HepG2 (cell line): ENCODE results near the gene CD44. TPM values are rescaled to one million over a fixed set of nuclear protein-coding genes. Genes with fewer than 3 reads are reported as not detected.

Source experiments
- ATAC-seq: fragments of 200-7000 bp; cut with Tn5 transposase; 3 replicates; pipeline ENCODE4 v1.9.1; 2020; ENCODE audit warnings: mild to moderate bottlenecking, moderate library complexity
- BruUV-seq: library from RNA; stranded (reverse); fragments of 400-500 nt; replicated peaks from 2 replicates; lab custom pipeline; 2021; lab: Mats Ljungman, UMichigan
- CTCF ChIA-PET: fragments of 300-600 bp; formaldehyde crosslinking; extraction: SDS; loops from one replicate; lab custom pipeline; 2021; ENCODE audit warnings: low total read pairs, inconsistent platforms, low intra/inter-chr PET ratio; lab: Yijun Ruan, JAX
- POLR2A ChIA-PET: fragments of 350-600 bp; sonication (Branson Sonifier 250); formaldehyde crosslinking; loops from one replicate; lab custom pipeline; 2020; ENCODE audit warnings: antibody characterized with exemption, inconsistent platforms; lab: Yijun Ruan, JAX
- DNase-seq: peaks from one replicate; pipeline ENCODE4 v3.0.0-alpha.2; 2015; ENCODE audit warnings: low spot score
- FAIRE-seq: peaks from 3 replicates; lab custom pipeline; 2011; peaks lifted over from hg19 to GRCh38; lab: Jason Lieb, UNC
- H2AFZ ChIP-seq: one replicate; pipeline ENCODE4 v1.6.1; 2011; ENCODE audit warnings: low read length, inconsistent platforms
- H3K27ac ChIP-seq: fragments of 300-600 bp; 3 replicates; pipeline ENCODE4 v1.8.0; 2011; ENCODE audit warnings: mixed run types, mild to moderate bottlenecking, mixed read lengths, low read length, inconsistent platforms; ENCODE audit not compliant: insufficient read depth; ENCODE audit errors: extremely low read length
- H3K27me3 ChIP-seq, 2 experiments: fragments of 200-600 bp in 1 of 2; 2 replicates in 1 of 2; 3 replicates in 1 of 2; pipeline versions ENCODE4 v1.6.0 to v1.8.0; 2011; ENCODE audit warnings: low read length in 2 of 2, mild to moderate bottlenecking in 2 of 2, moderate library complexity in 2 of 2, inconsistent platforms in 1 of 2; ENCODE audit not compliant: insufficient read depth in 2 of 2, control insufficient read depth in 1 of 2
- H3K36me3 ChIP-seq, 2 experiments: fragments of 200-600 bp in 1 of 2; replicated peaks in 1 of 2; 2 replicates in 1 of 2; 3 replicates in 1 of 2; pipeline versions ENCODE4 v1.5.1 to v1.8.0; 2011; ENCODE audit warnings: low read length in 2 of 2, inconsistent platforms in 1 of 2; ENCODE audit not compliant: insufficient read depth in 2 of 2, control insufficient read depth in 1 of 2
- H3K4me1 ChIP-seq: 2 replicates; pipeline ENCODE4 v1.5.1; 2012; ENCODE audit warnings: low read length, inconsistent platforms; ENCODE audit not compliant: insufficient read depth
- H3K4me2 ChIP-seq: 2 replicates; pipeline ENCODE4 v1.6.0; 2011; ENCODE audit warnings: low read depth, low read length, inconsistent platforms
- H3K4me3 ChIP-seq, 3 experiments: fragments of 200-600 bp in 1 of 3; sonication (generic), shearing (Covaris generic) in 1 of 3; replicated peaks in 1 of 3; 2 replicates each; pipeline ENCODE4 v1.5.1; 2011 to 2016; ENCODE audit warnings: low read length in 3 of 3, inconsistent platforms in 2 of 3, low read depth in 2 of 3, mild to moderate bottlenecking in 2 of 3, control low read depth in 1 of 3, mixed read lengths in 1 of 3; ENCODE audit not compliant: insufficient read depth in 1 of 3
- H3K79me2 ChIP-seq: one replicate; pipeline ENCODE4 v1.6.1; 2011; ENCODE audit warnings: low read length, inconsistent platforms; ENCODE audit not compliant: insufficient read depth
- H3K9ac ChIP-seq: 2 replicates; pipeline ENCODE4 v1.6.0; 2011; ENCODE audit warnings: mild to moderate bottlenecking, low read depth, low read length, inconsistent platforms; ENCODE audit not compliant: insufficient read depth
- H3K9me3 ChIP-seq: 2 replicates; pipeline ENCODE4 v1.5.1; 2012; ENCODE audit warnings: mild to moderate bottlenecking, low read length
- H4K20me1 ChIP-seq: 2 replicates; pipeline ENCODE4 v1.6.0; 2011; ENCODE audit warnings: inconsistent platforms, mild to moderate bottlenecking, low read length, moderate library complexity; ENCODE audit not compliant: insufficient read depth
- CEBPB ChIP-seq: IDR thresholded peaks from 2 replicates; pipeline ENCODE4 v1.6.1; 2011; ENCODE audit warnings: low read depth, low read length, improper control_type of control experiment, borderline replicate concordance
- HDAC6 ChIP-seq: fragments of 200-600 bp; sonication (generic); IDR thresholded peaks from 2 replicates; pipeline ENCODE4 v1.7.0; 2017; ENCODE audit warnings: mild to moderate bottlenecking, antibody characterized with exemption, low read length, low read depth
- KLF12 ChIP-seq: sonication (generic); formaldehyde crosslinking; IDR thresholded peaks from 2 replicates; pipeline ENCODE4 v1.4.0; 2020; ENCODE audit warnings: missing genetic modification reagents, borderline replicate concordance
- YY1 ChIP-seq: IDR thresholded peaks from 2 replicates; pipeline ENCODE4 v1.6.1; 2011; ENCODE audit warnings: low read length, low read depth, moderate library complexity, mild to moderate bottlenecking; ENCODE audit not compliant: insufficient read depth, insufficient replicate concordance
- ZNF451 ChIP-seq: sonication (generic); formaldehyde crosslinking; IDR thresholded peaks from 2 replicates; pipeline ENCODE4 v1.5.0; 2020; ENCODE audit warnings: mild to moderate bottlenecking, missing genetic modification reagents
- ZNF512 ChIP-seq: sonication (generic); formaldehyde crosslinking; IDR thresholded peaks from 2 replicates; pipeline ENCODE4 v1.4.0; 2020; ENCODE audit warnings: mild to moderate bottlenecking, missing genetic modification reagents
- WGBS: methylation state at CpG from one replicate; pipeline ENCODE4 v1.1.6; 2017; ENCODE audit warnings: low lambda C conversion rate; 5-methylcytosine and 5-hydroxymethylcytosine counted together
- in situ Hi-C: cut with HindIII; loops from 2 replicates; pipeline ENCODE4 v1.10.0; 2017; ENCODE audit warnings: low pct_unique_long_range_greater_than_20kb; ENCODE audit not compliant: extremely low pct_ligation_motif_present
- intact Hi-C: fragments of 100-400 bp; cut with micrococcal nuclease; formaldehyde crosslinking; loops from one replicate; pipeline ENCODE4 v1.10.0; 2022; ENCODE audit not compliant: unreplicated experiment
- polyA plus RNA-seq, 8 experiments: library from polyadenylated mRNA; depleted of rRNA in 3 of 8; stranded (reverse) in 7 of 8; unstranded in 1 of 8; fragments of >200 nt; fragmentation: Illumina TruSeq in 4 of 8; extraction: Trizol in 4 of 8; gene quantifications; 2 replicates each; pipeline versions ENCODE4 v1.2.1 to v1.2.3, GENCODE V29; 2011 to 2016; ENCODE audit warnings: low read depth in 4 of 8, missing spikeins in 1 of 8, mixed read lengths in 1 of 8; ENCODE audit not compliant: insufficient read depth in 1 of 8
- total RNA-seq, 5 experiments: library from RNA; depleted of rRNA; stranded (reverse); fragments of >200 nt; fragmentation: Illumina TruSeq; extraction: Trizol; gene quantifications; 2 replicates each; pipeline ENCODE4 v1.2.3, GENCODE V29; 2016; ENCODE audit warnings: low read depth in 1 of 5

Gene CD44
- total and polyA plus RNA-seq, 2 of the 13 experiments (the other 11 are each of a cell fraction or from before 2014, with no cell fraction given), result 0.02 to 0.11 TPM

GRCh38 chr11:35248558-35249323 lies 109.8 kb downstream of the CD44 start:
- BruUV-seq, result no TSS peak
- H3K36me3 ChIP-seq, result no peaks in the 10 kb centered on the region
- intact Hi-C loops, result no loop called here
- ATAC-seq (no peak), DNase-seq (no peak), FAIRE-seq (no peak)
- peaks cover 4% of the 10 kb centered on the region for H3K4me1 ChIP-seq
- H3K27me3 ChIP-seq, result no peaks in the 10 kb centered on the region; a peak in 1 of 5 replicates
- H4K20me1 ChIP-seq, result no peaks in the 10 kb centered on the region
- POLR2A ChIA-PET, result no interaction called here
- no peaks in the 10 kb centered on the region for H3K9me3 ChIP-seq
- no peak overlapping the region for H3K4me3 ChIP-seq
- H3K9ac ChIP-seq, result no peak overlapping the region
- H3K27ac ChIP-seq, result no peak overlapping the region
- H2AFZ ChIP-seq, result no peak overlapping the region
- H3K4me2 ChIP-seq, result no peak overlapping the region
- no peaks in the 10 kb centered on the region for H3K79me2 ChIP-seq
- in situ Hi-C loops, result no loop called here
- 70% methylated on average over 4 of the region's 4 CpGs for WGBS
- TF ChIP-seq ZNF512 (no peak), KLF12 (CRISPR knock-in tag) (no peak), CEBPB (peak; percentile 67)
- TF ChIP-seq, all 625 proteins: peak for 1
- CTCF ChIA-PET, result no interaction called here

- ChIA-PET POLR2A (no interaction called here), CTCF (no interaction called here)
- WGBS, result 75% methylated on average over 4 of the region's 4 CpGs
- intact Hi-C loops (no loop called here), in situ Hi-C loops (no loop called here)
- no peak for DNase-seq
- BruUV-seq, result no TSS peak
- Histone ChIP-seq H3K27me3 (no peaks in the 10 kb centered on the region; a peak in 1 of 5 replicates), H3K4me1 (no peaks in the 10 kb centered on the region), H3K4me2 (no peak overlapping the region), H2AFZ (no peak overlapping the region), H3K79me2 (no peaks in the 10 kb centered on the region), H3K9ac (no peak overlapping the region), H3K27ac (no peak overlapping the region), H4K20me1 (no peaks in the 10 kb centered on the region), H3K9me3 (no peaks in the 10 kb centered on the region), H3K4me3 (no peak overlapping the region), H3K36me3 (peaks cover 0 to 3% of the 10 kb centered on the region in 2 experiments; a peak in 1 of 5 replicates)
- ATAC-seq, result no peak
- TF ChIP-seq YY1 (no peak), HDAC6 (no peak), CEBPB (peak; percentile 63), ZNF451 (CRISPR knock-in tag) (no peak)
- FAIRE-seq, result no peak
These were observed 111.2 kb downstream of the CD44 start for GRCh38 chr11:35250192-35250591.
